Esophagus muscularis mucosa (tissue), 3 donors: ENCODE measurements around the gene CAPN2.

ENCODE experiments used
- POLR2A ChIP-seq: fragments of 450-650 bp; IDR thresholded peaks from one replicate; pipeline ENCODE4 v1.6.1; 2017; ENCODE audit warnings: antibody characterized with exemption, moderate library complexity, mild to moderate bottlenecking, low read depth
- TF ChIP-seq, protein P1 (sequence below), 3 experiments: fragments of 200-600 bp in 2 of 3; fragments of 450-650 bp in 1 of 3; sonication (generic) in 2 of 3; IDR thresholded peaks; one replicate each; pipeline ENCODE4 v1.5.1; 2017 to 2019; ENCODE audit warnings: antibody characterized with exemption in 3 of 3, mild to moderate bottlenecking in 2 of 3, moderate library complexity in 1 of 3

DNA sequence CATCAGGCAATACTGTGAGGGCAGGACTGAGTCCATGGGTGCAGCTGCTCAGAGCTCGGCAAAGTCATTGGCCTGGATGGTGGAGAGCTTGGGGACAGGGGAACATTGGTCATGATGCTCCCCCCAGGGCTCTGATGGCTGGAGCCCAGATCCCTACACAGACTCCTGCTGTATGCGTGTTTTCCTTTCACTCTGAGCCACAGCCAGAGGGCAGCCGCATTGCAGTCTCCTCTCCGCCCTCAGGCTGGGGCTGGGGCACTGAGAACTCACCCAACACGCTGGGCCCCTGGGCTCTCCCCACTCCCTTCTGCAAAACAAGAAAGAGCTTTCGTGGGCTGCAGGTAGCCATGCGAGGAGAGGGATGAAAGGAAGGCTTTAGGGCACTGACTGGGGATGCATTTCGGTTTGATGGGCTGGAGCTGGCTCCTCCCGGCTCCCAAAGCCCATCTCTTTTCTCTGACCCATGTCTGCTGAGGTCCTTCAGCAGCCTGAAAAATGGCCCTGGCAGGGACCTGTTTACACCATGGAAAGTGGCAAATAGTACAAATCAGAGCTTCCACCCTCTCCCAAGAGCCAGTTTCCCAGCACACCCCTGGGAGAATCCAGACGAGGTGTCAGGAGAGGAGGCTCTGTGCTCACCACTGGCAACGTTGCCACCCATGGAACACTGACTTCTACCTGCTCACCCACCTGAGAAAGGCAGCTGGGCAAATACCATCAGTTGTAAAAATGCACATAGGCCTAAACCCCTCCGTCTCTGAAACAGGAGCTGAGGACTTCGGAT, 43.8 kb downstream of the CAPN2 start:
- TF ChIP-seq POLR2A: no peak
- TF ChIP-seq, protein P1, sequence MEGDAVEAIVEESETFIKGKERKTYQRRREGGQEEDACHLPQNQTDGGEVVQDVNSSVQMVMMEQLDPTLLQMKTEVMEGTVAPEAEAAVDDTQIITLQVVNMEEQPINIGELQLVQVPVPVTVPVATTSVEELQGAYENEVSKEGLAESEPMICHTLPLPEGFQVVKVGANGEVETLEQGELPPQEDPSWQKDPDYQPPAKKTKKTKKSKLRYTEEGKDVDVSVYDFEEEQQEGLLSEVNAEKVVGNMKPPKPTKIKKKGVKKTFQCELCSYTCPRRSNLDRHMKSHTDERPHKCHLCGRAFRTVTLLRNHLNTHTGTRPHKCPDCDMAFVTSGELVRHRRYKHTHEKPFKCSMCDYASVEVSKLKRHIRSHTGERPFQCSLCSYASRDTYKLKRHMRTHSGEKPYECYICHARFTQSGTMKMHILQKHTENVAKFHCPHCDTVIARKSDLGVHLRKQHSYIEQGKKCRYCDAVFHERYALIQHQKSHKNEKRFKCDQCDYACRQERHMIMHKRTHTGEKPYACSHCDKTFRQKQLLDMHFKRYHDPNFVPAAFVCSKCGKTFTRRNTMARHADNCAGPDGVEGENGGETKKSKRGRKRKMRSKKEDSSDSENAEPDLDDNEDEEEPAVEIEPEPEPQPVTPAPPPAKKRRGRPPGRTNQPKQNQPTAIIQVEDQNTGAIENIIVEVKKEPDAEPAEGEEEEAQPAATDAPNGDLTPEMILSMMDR (IDR thresholded peaks at IDR 0.05): no peak
